Rectal smooth muscle tissue (tissue), 1 donor: Measurements from ENCODE around the gene TAS2R3.

Source experiments
- H3K27ac ChIP-seq: one replicate; pipeline ENCODE4 v1.7.0; 2013; ENCODE audit warnings: low read depth, low read length, inconsistent platforms
- H3K27me3 ChIP-seq: one replicate; pipeline ENCODE4 v1.7.0; 2013; ENCODE audit warnings: low read length; ENCODE audit not compliant: control insufficient read depth, insufficient read depth
- H3K36me3 ChIP-seq: one replicate; pipeline ENCODE4 v1.7.0; 2013; ENCODE audit warnings: low read length; ENCODE audit not compliant: control insufficient read depth, insufficient read depth
- H3K4me1 ChIP-seq: one replicate; pipeline ENCODE4 v1.7.0; 2013; ENCODE audit warnings: low read length; ENCODE audit not compliant: control insufficient read depth, insufficient read depth
- H3K4me3 ChIP-seq: one replicate; pipeline ENCODE4 v1.7.0; 2013; ENCODE audit warnings: low read length
- H3K9ac ChIP-seq: one replicate; pipeline ENCODE4 v1.7.0; 2013; ENCODE audit warnings: low read length

The TAS2R3 gene

GRCh38 chr7:141763797-141764196, at the start of gene TAS2R3:
Gene TAS2R3 (plus strand): TSS chr7:141764097. CDS start chr7:141764159, 62 bp downstream.
- H3K4me1 ChIP-seq, result no peaks in the 10 kb centered on the region
- no peaks in the 10 kb centered on the region for H3K27me3 ChIP-seq
- no peak within 1 kb of the TSS for H3K27ac ChIP-seq
- H3K4me3 ChIP-seq, result no peak within 1 kb of the TSS
- H3K9ac ChIP-seq, result no peak within 1 kb of the TSS
- no peaks in the 10 kb centered on the region for H3K36me3 ChIP-seq

- H3K27ac ChIP-seq, result no peak overlapping the region
- H3K4me1 ChIP-seq, result no peaks in the 10 kb centered on the region
- H3K9ac ChIP-seq, result no peak overlapping the region
- H3K27me3 ChIP-seq, result no peaks in the 10 kb centered on the region
- no peaks in the 10 kb centered on the region for H3K36me3 ChIP-seq
- no peak overlapping the region for H3K4me3 ChIP-seq
Measured at GRCh38 chr7:141714571-141714970, 49.3 kb upstream of the TAS2R3 start.

- Histone ChIP-seq H3K4me1 (no peaks in the 10 kb centered on the region), H3K36me3 (no peaks in the 10 kb centered on the region), H3K9ac (no peak overlapping the region), H3K27me3 (no peaks in the 10 kb centered on the region), H3K27ac (no peak overlapping the region), H3K4me3 (no peak overlapping the region)
Measured at GRCh38 chr7:141715018-141715417, 48.9 kb upstream of the TAS2R3 start.

GRCh38 chr7:141715794-141716689, 47.9 kb upstream of the TAS2R3 start:
- Histone ChIP-seq H3K27me3 (no peaks in the 10 kb centered on the region), H3K4me1 (no peaks in the 10 kb centered on the region), H3K4me3 (no peak overlapping the region), H3K36me3 (no peaks in the 10 kb centered on the region), H3K27ac (no peak overlapping the region), H3K9ac (no peak overlapping the region)

GRCh38 chr7:141717450-141717849, 46.4 kb upstream of the TAS2R3 start:
- H3K27ac ChIP-seq, result no peak overlapping the region
- H3K36me3 ChIP-seq, result no peaks in the 10 kb centered on the region
- H3K9ac ChIP-seq, result no peak overlapping the region
- H3K27me3 ChIP-seq, result no peaks in the 10 kb centered on the region
- no peak overlapping the region for H3K4me3 ChIP-seq
- no peaks in the 10 kb centered on the region for H3K4me1 ChIP-seq

- Histone ChIP-seq H3K4me1 (no peaks in the 10 kb centered on the region), H3K36me3 (no peaks in the 10 kb centered on the region), H3K27me3 (no peaks in the 10 kb centered on the region), H3K9ac (no peak overlapping the region), H3K27ac (no peak overlapping the region), H3K4me3 (no peak overlapping the region)
Measured at GRCh38 chr7:141722529-141722928, 41.4 kb upstream of the TAS2R3 start.

- H3K27ac ChIP-seq, result no peak overlapping the region
- H3K36me3 ChIP-seq, result no peaks in the 10 kb centered on the region
- no peaks in the 10 kb centered on the region for H3K4me1 ChIP-seq
- H3K4me3 ChIP-seq, result no peak overlapping the region
- H3K27me3 ChIP-seq, result no peaks in the 10 kb centered on the region
- no peak overlapping the region for H3K9ac ChIP-seq
Measured at GRCh38 chr7:141729020-141729419, 34.9 kb upstream of the TAS2R3 start.

- Histone ChIP-seq H3K9ac (no peak overlapping the region), H3K4me1 (no peaks in the 10 kb centered on the region), H3K4me3 (no peak overlapping the region), H3K27ac (no peak overlapping the region), H3K27me3 (no peaks in the 10 kb centered on the region), H3K36me3 (no peaks in the 10 kb centered on the region)
Measured at GRCh38 chr7:141731476-141732149, 32.3 kb upstream of the TAS2R3 start.

GRCh38 chr7:141737118-141737835, 26.6 kb upstream of the TAS2R3 start:
- Histone ChIP-seq H3K27ac (peak overlapping the region; percentile 58), H3K36me3 (peaks cover 9% of the 10 kb centered on the region), H3K4me1 (peaks cover 8% of the 10 kb centered on the region), H3K4me3 (peak overlapping the region; percentile 89), H3K9ac (peak overlapping the region; percentile 39), H3K27me3 (no peaks in the 10 kb centered on the region)

GRCh38 chr7:141737836-141738591, 25.9 kb upstream of the TAS2R3 start, which contains the start of gene SSBP1:
Gene SSBP1 (plus strand): TSS chr7:141738358. CDS start chr7:141739167, 809 bp downstream.
- H3K4me3 ChIP-seq, result peak within 1 kb of the TSS; percentile 89
- H3K36me3 ChIP-seq, result peaks cover 9% of the 10 kb centered on the region
- peak within 1 kb of the TSS; percentile 58 for H3K27ac ChIP-seq
- no peaks in the 10 kb centered on the region for H3K27me3 ChIP-seq
- H3K9ac ChIP-seq, result peak within 1 kb of the TSS; percentile 69
- H3K4me1 ChIP-seq, result peaks cover 8% of the 10 kb centered on the region

- H3K9ac ChIP-seq, result peak overlapping the region; percentile 69
- peak overlapping the region; percentile 89 for H3K4me3 ChIP-seq
- peaks cover 8% of the 10 kb centered on the region for H3K4me1 ChIP-seq
- H3K27ac ChIP-seq, result peak overlapping the region; percentile 51
- peaks cover 12% of the 10 kb centered on the region for H3K36me3 ChIP-seq
- no peaks in the 10 kb centered on the region for H3K27me3 ChIP-seq
Measured at GRCh38 chr7:141738592-141739013, 25.3 kb upstream of the TAS2R3 start.
